Endothelial cell of umbilical vein (primary cell): Measurements from ENCODE around the gene VPS26C. TPM values are rescaled to one million over a fixed set of nuclear protein-coding genes. Genes with fewer than 3 reads are reported as not detected.

ENCODE experiments used
- BruUV-seq: library from RNA; stranded (reverse); fragments of 400-500 nt; replicated peaks from 2 replicates; lab custom pipeline; 2021; lab: Mats Ljungman, UMichigan
- CTCF ChIA-PET: fragments of 300-600, 350-600 bp; sonication (Branson Sonifier 250); formaldehyde crosslinking; loops from one replicate; lab custom pipeline; 2021; ENCODE audit warnings: antibody characterized with exemption, inconsistent platforms; lab: Charles Lee
- POLR2A ChIA-PET: fragments of 300-600, 350-600 bp; sonication (Branson Sonifier 250); formaldehyde crosslinking; loops from one replicate; lab custom pipeline; 2021; ENCODE audit warnings: antibody characterized with exemption, inconsistent platforms; lab: Charles Lee
- DNase-seq: peaks from one replicate; pipeline ENCODE4 v3.0.0-alpha.2; 2011; ENCODE audit warnings: low read depth, low spot score
- FAIRE-seq: peaks from 2 replicates; lab custom pipeline; 2011; peaks lifted over from hg19 to GRCh38; lab: Jason Lieb, UNC
- H2AFZ ChIP-seq: 2 replicates; pipeline ENCODE4 v1.6.0; 2012; ENCODE audit warnings: low read depth, low read length, control low read depth, inconsistent platforms
- H3K27ac ChIP-seq: 2 replicates; pipeline ENCODE4 v1.5.1; 2011; ENCODE audit warnings: low read depth, mild to moderate bottlenecking, control low read depth, low read length, moderate library complexity; ENCODE audit not compliant: insufficient read depth
- H3K27me3 ChIP-seq, 2 experiments: 2 replicates each; pipeline versions ENCODE4 v1.6.0 to v1.6.1; 2011; ENCODE audit warnings: low read length in 2 of 2, mixed read lengths in 1 of 2; ENCODE audit not compliant: control insufficient read depth in 2 of 2, insufficient read depth in 2 of 2
- H3K36me3 ChIP-seq, 2 experiments: 2 replicates in 1 of 2; 3 replicates in 1 of 2; pipeline ENCODE4 v1.5.1; 2011; ENCODE audit warnings: low read length in 2 of 2, mild to moderate bottlenecking in 1 of 2, moderate library complexity in 1 of 2; ENCODE audit not compliant: control insufficient read depth in 2 of 2, insufficient read depth in 2 of 2; ENCODE audit errors: extremely low read depth in 1 of 2
- H3K4me1 ChIP-seq: 3 replicates; pipeline ENCODE4 v1.5.1; 2011; ENCODE audit warnings: mild to moderate bottlenecking, low read length; ENCODE audit not compliant: control insufficient read depth, insufficient read depth; ENCODE audit errors: extremely low read depth
- H3K4me2 ChIP-seq: 2 replicates; pipeline ENCODE4 v1.6.1; 2011; ENCODE audit warnings: low read length, control low read depth, mixed read lengths; ENCODE audit not compliant: insufficient read depth
- H3K4me3 ChIP-seq, 3 experiments: fragments of 200-600 bp in 1 of 3; sonication (generic), shearing (Covaris generic) in 1 of 3; replicated peaks in 1 of 3; 2 replicates each; pipeline ENCODE4 v1.5.1; 2011 to 2016; ENCODE audit warnings: control low read depth in 3 of 3, low read length in 3 of 3, mild to moderate bottlenecking in 2 of 3, inconsistent platforms in 1 of 3, low read depth in 1 of 3, moderate library complexity in 1 of 3; ENCODE audit not compliant: insufficient read depth in 1 of 3
- H3K79me2 ChIP-seq: 2 replicates; pipeline ENCODE4 v1.6.0; 2012; ENCODE audit warnings: low read length, inconsistent platforms; ENCODE audit not compliant: control insufficient read depth, insufficient read depth
- H3K9ac ChIP-seq: replicated peaks from 2 replicates; pipeline ENCODE3; 2011; ENCODE audit warnings: low read length, control low read depth; ENCODE audit not compliant: insufficient read depth; ENCODE audit errors: extremely low read depth
- H3K9me1 ChIP-seq: replicated peaks from 3 replicates; pipeline ENCODE4 v1.6.0; 2011; ENCODE audit warnings: mild to moderate bottlenecking, low read length; ENCODE audit not compliant: control insufficient read depth, insufficient read depth; ENCODE audit errors: extremely low read depth
- H3K9me3 ChIP-seq: replicated peaks from 2 replicates; pipeline ENCODE4 v1.5.1; 2012; ENCODE audit warnings: low read length, inconsistent platforms; ENCODE audit not compliant: control insufficient read depth, insufficient read depth
- H4K20me1 ChIP-seq: replicated peaks from 2 replicates; pipeline ENCODE3; 2011; ENCODE audit warnings: mild to moderate bottlenecking, low read length; ENCODE audit not compliant: control insufficient read depth, insufficient read depth; ENCODE audit errors: extremely low read depth
- EZH2 ChIP-seq: IDR thresholded peaks from 2 replicates; pipeline ENCODE4 v1.6.1; 2012; ENCODE audit warnings: borderline replicate concordance, low read depth, mild to moderate bottlenecking, moderate library complexity, low read length, inconsistent platforms; ENCODE audit not compliant: severe bottlenecking
- FOS ChIP-seq: IDR thresholded peaks from 2 replicates; pipeline ENCODE4 v1.6.1; 2011; ENCODE audit warnings: mild to moderate bottlenecking, low read length, moderate library complexity, borderline replicate concordance; ENCODE audit not compliant: insufficient read depth
- GATA2 ChIP-seq: IDR thresholded peaks from 2 replicates; pipeline ENCODE4 v1.7.0; 2011; ENCODE audit warnings: low read depth, mild to moderate bottlenecking, moderate library complexity, mixed read lengths, low read length; ENCODE audit not compliant: insufficient read length, insufficient read depth
- JUN ChIP-seq: IDR thresholded peaks from 2 replicates; pipeline ENCODE4 v1.6.1; 2011; ENCODE audit warnings: borderline replicate concordance, low read depth; ENCODE audit not compliant: insufficient read length, insufficient read depth
- MAX ChIP-seq: IDR thresholded peaks from 2 replicates; pipeline ENCODE4 v1.6.1; 2011; ENCODE audit not compliant: insufficient read depth, insufficient read length
- MYC ChIP-seq: IDR thresholded peaks from one replicate; pipeline ENCODE4 v1.6.1; 2011; ENCODE audit warnings: mild to moderate bottlenecking, low read depth, low read length
- POLR2A ChIP-seq: IDR thresholded peaks from 2 replicates; pipeline ENCODE4 v1.6.1; 2012; ENCODE audit warnings: low read depth, mild to moderate bottlenecking, control low read depth, low read length
- POLR2AphosphoS5 ChIP-seq: IDR thresholded peaks from 2 replicates; pipeline ENCODE4 v1.6.1; 2012; ENCODE audit warnings: low read depth, mild to moderate bottlenecking, control low read depth, low read length, moderate library complexity; ENCODE audit not compliant: insufficient read depth
- dilution Hi-C: fragments of 300-500 bp; cut with MboI; formaldehyde crosslinking; loops from one replicate; pipeline ENCODE4 v1.15.0; 2019; ENCODE audit warnings: low sequenced_read_pairs; ENCODE audit not compliant: extremely low pct_ligation_motif_present
- intact Hi-C: fragments of 100-400 bp; cut with micrococcal nuclease; formaldehyde crosslinking; loops from one replicate; pipeline ENCODE4 v1.10.0; 2022
- polyA plus RNA-seq, 4 experiments: library from polyadenylated mRNA; depleted of rRNA in 3 of 4; stranded (reverse) in 3 of 4; unstranded in 1 of 4; fragments of >200 nt; gene quantifications; 2 replicates each; pipeline versions ENCODE4 v1.2.1 to v1.2.3, GENCODE V29; 2011 to 2012; ENCODE audit warnings: missing spikeins in 1 of 4
- total RNA-seq: library from RNA; stranded (reverse); gene quantifications from 2 replicates; pipeline ENCODE4 v1.2.3, GENCODE V29; 2021
- TF ChIP-seq, protein P1 (sequence below), 2 donors: IDR thresholded peaks; 1 replicate in 1 of 2; 2 replicates in 1 of 2; pipeline ENCODE4 v1.5.1; 2011; ENCODE audit warnings: low read length in 2 of 2, mild to moderate bottlenecking in 2 of 2, moderate library complexity in 2 of 2, control low read depth in 1 of 2, inconsistent platforms in 1 of 2, low read depth in 1 of 2; ENCODE audit not compliant: insufficient read depth in 1 of 2; ENCODE audit errors: extremely low read depth in 1 of 2

VPS26C gene
- total and polyA plus RNA-seq, 2 donors (not counting 3 experiments of a cell fraction or from before 2014, with no cell fraction given) = 35.2 to 53.7 TPM

- H4K20me1 ChIP-seq = no peaks in the 10 kb centered on the region
- TF ChIP-seq FOS (no peak), EZH2 (no peak), MAX (no peak), POLR2A (no peak)
- H3K9me3 ChIP-seq = no peaks in the 10 kb centered on the region
- no peak overlapping the region for H3K27ac ChIP-seq
- H3K4me2 ChIP-seq = no peak overlapping the region
- H3K9ac ChIP-seq = no peak overlapping the region
- dilution Hi-C loops = no loop called here
- H3K4me3 ChIP-seq = no peak overlapping the region
- H3K4me1 ChIP-seq = no peaks in the 10 kb centered on the region
- intact Hi-C loops = no loop called here
- no TSS peak for BruUV-seq
- FAIRE-seq (no peak), DNase-seq (no peak)
- H2AFZ ChIP-seq = no peak overlapping the region
- no peaks in the 10 kb centered on the region for H3K27me3 ChIP-seq
- CTCF ChIA-PET = no interaction called here
- H3K36me3 ChIP-seq = peaks cover 0 to 10% of the 10 kb centered on the region in 2 experiments
- H3K79me2 ChIP-seq = no peaks in the 10 kb centered on the region
- POLR2A ChIA-PET = no interaction called here
- no peaks in the 10 kb centered on the region for H3K9me1 ChIP-seq
These were observed 62.6 kb downstream of the VPS26C start for GRCh38 chr21:37204580-37204979.

DNA sequence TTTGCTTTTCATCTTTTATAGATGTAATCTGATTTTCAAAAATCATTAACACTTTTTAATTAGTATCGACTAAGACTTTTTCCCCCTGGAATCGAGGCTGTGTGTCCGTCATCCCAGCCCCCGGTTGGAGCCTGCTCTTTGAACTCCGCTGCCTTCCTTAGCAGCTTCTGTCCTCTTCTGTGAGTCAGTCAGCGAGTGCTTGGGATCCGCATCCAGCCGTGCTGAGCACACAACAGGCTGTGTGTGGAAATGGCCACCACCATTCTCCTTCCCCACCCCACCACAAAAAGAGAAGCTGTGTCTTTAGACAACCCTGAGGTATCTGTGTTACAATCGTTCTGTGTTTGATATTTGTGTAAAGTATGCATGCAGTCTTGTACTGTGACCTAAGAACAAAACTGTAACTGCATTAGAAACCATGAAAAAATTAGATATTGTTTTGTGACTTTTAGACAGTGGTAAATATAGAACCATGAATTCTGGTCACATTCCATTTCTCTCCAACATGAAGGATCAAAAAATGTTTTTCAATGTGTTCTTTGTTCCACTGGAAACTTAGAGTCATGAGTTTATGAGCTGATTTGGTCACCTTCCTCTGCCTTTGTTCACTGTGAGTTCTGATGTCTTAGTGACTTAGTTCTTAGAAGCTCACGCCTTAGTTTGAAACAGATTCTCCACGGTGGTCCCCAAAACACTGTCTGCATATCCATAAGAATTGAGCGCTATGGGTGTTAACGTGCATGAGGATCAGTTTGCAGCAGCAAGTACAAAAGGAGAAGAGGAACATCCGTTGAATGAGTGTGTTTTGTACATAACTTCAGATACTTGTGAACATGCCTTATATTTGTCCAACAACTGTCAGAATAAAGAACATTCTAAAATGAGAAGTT lies 64.7 kb downstream of the VPS26C start:
- Histone ChIP-seq H3K79me2 (no peaks in the 10 kb centered on the region), H3K27me3 (no peaks in the 10 kb centered on the region), H3K9me3 (no peaks in the 10 kb centered on the region), H3K4me2 (no peak overlapping the region), H4K20me1 (no peaks in the 10 kb centered on the region), H3K9me1 (no peaks in the 10 kb centered on the region), H3K36me3 (peaks cover 6 to 14% of the 10 kb centered on the region in 2 experiments), H3K4me3 (no peak overlapping the region), H3K27ac (no peak overlapping the region), H3K4me1 (no peaks in the 10 kb centered on the region), H3K9ac (no peak overlapping the region), H2AFZ (no peak overlapping the region)
- TF ChIP-seq POLR2AphosphoS5 (no peak), GATA2 (no peak), EZH2 (no peak), FOS (no peak), POLR2A (no peak), MAX (no peak), MYC (no peak), JUN (no peak)
- TF ChIP-seq, protein P1, sequence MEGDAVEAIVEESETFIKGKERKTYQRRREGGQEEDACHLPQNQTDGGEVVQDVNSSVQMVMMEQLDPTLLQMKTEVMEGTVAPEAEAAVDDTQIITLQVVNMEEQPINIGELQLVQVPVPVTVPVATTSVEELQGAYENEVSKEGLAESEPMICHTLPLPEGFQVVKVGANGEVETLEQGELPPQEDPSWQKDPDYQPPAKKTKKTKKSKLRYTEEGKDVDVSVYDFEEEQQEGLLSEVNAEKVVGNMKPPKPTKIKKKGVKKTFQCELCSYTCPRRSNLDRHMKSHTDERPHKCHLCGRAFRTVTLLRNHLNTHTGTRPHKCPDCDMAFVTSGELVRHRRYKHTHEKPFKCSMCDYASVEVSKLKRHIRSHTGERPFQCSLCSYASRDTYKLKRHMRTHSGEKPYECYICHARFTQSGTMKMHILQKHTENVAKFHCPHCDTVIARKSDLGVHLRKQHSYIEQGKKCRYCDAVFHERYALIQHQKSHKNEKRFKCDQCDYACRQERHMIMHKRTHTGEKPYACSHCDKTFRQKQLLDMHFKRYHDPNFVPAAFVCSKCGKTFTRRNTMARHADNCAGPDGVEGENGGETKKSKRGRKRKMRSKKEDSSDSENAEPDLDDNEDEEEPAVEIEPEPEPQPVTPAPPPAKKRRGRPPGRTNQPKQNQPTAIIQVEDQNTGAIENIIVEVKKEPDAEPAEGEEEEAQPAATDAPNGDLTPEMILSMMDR (IDR thresholded peaks at IDR 0.05; ENCODE audit: extremely low read depth in 1 of 2, insufficient read depth in 1 of 2, low read depth in 1 of 2, low read length in 2 of 2) = no peak
- DNase-seq (no peak), FAIRE-seq (peak; percentile 66)
- TSS peak; percentile 64 for BruUV-seq
- ChIA-PET POLR2A (no interaction called here), CTCF (no interaction called here)
- dilution Hi-C loops (no loop called here), intact Hi-C loops (no loop called here)
